ENCODE results near the gene TBC1D1. TPM values are rescaled to one million over a fixed set of nuclear protein-coding genes. Genes with fewer than 3 reads are reported as not detected.

TBC1D1 gene
- total RNA-seq, 1 donor from 2014 or later, result 121 TPM

GRCh38 chr4:38162240-38162784 is 271.4 kb downstream of the TBC1D1 start:
- DNase-seq (ENCODE audit: low read depth, low spot score), result peak; percentile 80

DNA sequence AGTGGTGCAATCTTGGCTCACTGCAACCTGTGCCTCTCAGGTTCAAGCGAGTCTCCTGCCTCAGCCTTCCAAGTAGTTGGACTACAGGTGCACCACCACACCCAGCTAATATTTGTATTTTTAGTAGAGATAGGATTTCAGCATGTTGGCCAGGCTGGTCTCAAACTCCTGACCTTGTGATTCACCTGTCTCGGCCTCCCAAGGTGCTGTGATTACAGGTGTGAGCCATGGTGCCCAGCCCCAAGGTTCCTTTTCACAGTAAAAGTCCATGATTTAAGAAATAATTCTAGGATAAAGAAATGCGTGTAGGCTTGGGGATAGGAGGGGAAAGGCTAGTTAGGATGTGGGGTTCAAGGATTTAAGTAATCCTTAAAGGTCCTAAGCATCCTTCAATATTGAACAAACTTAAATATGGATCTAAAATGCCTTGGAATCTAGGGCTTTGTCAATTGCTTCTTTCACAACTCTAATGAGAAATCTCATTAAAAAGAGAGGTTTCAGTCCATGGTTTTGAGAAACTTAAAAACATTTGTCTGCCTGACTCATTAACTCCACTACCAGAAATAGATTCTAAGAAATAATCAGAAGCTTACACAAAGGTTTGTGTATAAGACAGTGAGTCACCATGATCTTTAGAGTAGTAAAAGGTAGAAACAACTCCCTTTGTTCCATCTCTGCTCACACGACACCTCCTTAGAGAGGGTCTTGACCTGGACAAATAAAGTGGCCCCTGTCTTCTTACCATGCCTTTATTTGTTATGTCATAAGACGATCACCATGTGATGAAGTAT is 272.5 kb downstream of the TBC1D1 start:
- no peak for DNase-seq (ENCODE audit: low read depth, low spot score)

- DNase-seq (ENCODE audit: low read depth, low spot score), result no peak
Observed at GRCh38 chr4:38164346-38164745, 273.5 kb downstream of the TBC1D1 start.

- no peak for DNase-seq (ENCODE audit: low read depth, low spot score)
Observed at GRCh38 chr4:38166082-38166481, 275.2 kb downstream of the TBC1D1 start.

DNA sequence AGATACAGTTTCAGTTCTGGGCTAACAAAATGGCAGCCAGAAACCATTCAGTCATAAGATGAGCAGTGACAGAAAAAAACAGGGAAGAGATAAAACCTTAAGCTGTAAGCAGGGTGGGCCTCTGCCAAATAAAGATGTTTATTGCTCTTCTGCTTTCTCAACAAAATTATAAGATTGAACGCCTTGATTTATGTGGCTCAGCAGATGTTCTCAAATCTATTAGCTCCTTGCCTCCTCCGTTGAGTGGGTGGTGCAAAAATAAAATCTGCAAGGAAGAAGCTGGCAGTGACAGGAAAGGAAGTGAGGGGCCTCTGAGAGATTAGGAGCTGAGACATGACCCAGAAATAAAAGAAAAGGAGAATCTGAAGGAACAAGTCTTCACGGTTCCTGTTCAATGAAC is 275.9 kb downstream of the TBC1D1 start:
- no peak for DNase-seq (ENCODE audit: low read depth, low spot score)

- no peak for DNase-seq (ENCODE audit: low read depth, low spot score)
Observed at GRCh38 chr4:38167973-38168372, 277.1 kb downstream of the TBC1D1 start.

GRCh38 chr4:38169524-38169923 is 278.6 kb downstream of the TBC1D1 start:
- DNase-seq (ENCODE audit: low read depth, low spot score), result no peak

DNA sequence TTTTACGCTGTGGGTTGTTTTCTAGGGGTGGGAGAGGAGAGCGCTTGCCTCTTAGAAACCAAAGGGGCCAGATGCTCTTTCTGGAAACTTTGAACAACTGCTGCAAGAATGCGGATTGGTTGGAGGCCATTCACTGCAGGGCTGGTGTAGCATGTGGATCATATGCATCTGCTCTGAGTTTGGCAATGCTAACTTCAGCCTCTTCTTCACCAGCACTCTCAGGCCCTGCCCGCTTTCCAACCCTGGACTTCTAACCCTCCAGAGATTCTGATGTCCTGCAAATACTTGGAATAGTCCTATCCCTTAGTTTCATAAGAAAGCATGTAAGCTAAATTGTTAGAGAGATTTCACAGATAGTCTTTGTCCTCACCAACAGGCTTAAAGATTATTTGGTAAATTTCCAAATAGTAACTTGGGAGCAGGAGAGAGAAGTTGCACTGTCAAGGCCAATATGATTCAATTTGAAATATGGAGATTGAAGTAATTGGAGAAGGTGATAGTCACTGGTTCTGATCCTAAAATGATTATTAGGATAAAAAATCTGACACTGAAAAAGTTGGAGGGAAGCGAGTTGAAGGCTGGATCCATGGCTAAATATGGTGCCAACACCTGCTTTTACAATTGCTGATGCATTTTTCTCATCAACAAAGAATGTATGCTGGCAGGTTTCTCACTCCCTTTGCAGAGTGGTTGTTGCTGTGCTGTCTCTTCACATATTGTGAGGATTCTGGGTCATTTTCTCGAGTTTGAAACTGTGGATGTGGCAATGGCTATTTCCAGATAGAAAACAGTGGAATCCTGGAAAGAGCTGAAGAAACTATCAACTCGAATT is 279.7 kb downstream of the TBC1D1 start:
- DNase-seq (ENCODE audit: low read depth, low spot score), result no peak

GRCh38 chr4:38172078-38172477 is 281.2 kb downstream of the TBC1D1 start:
- DNase-seq (ENCODE audit: low read depth, low spot score), result no peak

DNA sequence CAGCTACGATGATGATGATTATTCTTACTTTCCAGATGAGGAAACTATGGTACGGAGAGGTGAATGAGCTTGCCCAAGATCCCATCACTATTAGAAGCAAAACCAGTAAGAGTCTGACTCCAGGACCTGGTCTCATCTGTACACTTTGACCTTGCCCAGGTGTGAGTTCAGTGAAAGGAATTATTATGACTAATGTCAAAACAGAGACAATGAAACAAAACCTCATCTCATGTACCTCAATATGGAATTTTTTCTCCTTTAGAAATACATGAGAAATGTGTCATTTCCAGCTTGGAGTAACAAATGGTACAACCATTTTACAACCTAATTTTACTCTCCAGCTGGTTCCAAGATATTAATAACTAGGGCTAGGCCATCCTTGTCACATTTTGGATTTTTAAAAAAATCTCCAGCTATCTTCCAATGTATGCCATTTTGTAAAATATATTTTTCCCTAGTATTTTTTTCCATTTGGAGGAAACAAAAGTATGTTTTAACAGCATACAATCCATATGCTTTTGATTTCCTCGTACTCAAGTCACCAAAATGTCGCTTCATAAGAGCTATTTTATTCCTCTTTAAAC is 283.1 kb downstream of the TBC1D1 start:
- no peak for DNase-seq (ENCODE audit: low read depth, low spot score)

GRCh38 chr4:38174801-38175200 is 283.9 kb downstream of the TBC1D1 start:
- DNase-seq (ENCODE audit: low read depth, low spot score), result no peak

- no peak for DNase-seq (ENCODE audit: low read depth, low spot score)
Observed at GRCh38 chr4:38176165-38176564, 285.3 kb downstream of the TBC1D1 start.

- DNase-seq (ENCODE audit: low read depth, low spot score), result no peak
Observed at GRCh38 chr4:38177035-38177546, 286.2 kb downstream of the TBC1D1 start.

DNA sequence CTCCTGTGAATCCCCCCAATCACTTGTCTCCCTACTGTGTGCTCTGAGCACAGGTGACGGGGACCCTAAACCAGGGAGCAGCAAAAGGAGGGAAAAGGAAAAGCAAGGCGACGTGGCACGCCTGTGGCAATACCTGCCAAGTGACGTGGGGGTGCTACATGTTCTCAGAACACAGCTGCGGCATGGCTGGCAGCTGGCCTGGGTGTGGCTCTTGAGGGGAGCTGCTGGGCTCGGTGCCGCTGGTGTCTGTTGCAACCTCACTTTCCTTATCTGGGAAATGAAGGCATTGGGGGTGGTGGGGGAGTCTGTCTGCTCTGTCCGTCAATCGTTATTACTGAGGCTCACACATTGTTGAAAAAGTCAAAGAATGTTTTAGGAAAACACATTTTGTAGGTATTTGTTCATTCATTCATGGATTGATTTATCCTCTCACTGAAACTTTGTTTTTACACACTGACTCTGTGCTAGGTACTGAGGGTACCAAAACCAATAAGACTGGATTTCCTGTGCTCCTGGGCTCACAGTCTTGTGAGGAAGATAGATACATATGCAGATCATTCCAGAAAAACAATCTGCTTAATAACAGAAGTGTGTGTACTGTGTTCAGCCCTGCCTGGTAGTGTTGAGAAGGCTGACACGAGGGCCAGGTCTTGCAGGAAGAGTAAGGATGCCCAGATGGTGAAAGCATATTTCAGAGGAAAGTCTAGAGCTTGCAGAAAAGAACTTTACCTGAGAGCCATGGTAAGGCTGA is 286.9 kb downstream of the TBC1D1 start:
- DNase-seq (ENCODE audit: low read depth, low spot score), result no peak

DNA sequence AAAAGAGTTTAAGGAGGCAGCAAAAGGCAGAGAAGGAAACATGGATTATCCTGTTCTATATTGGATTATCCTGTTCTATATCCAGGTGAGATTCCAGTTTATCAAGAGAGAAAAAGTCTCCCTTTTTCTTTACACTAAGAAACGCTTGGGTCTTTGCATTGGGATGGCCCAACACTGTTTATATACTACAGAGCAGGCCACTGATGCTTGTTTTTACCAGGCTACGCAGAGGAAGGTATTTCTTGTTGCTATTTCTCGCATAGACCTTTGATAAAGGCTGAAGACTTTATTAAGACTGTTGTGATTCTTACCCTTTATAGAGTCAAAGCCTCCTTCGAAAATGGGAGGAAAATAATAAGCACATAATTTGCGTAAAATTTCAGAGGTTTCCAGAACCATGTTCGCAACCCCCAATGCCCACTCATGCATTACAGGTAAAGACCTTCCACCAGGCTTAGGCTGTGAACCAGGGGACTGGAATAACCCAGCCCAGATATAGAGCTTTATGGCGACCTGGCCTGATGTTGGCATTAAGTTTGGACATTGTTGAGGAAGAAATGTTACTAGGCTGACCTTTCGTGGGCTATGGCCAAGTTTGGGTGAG is 287.6 kb downstream of the TBC1D1 start:
- DNase-seq (ENCODE audit: low read depth, low spot score), result no peak

DNA sequence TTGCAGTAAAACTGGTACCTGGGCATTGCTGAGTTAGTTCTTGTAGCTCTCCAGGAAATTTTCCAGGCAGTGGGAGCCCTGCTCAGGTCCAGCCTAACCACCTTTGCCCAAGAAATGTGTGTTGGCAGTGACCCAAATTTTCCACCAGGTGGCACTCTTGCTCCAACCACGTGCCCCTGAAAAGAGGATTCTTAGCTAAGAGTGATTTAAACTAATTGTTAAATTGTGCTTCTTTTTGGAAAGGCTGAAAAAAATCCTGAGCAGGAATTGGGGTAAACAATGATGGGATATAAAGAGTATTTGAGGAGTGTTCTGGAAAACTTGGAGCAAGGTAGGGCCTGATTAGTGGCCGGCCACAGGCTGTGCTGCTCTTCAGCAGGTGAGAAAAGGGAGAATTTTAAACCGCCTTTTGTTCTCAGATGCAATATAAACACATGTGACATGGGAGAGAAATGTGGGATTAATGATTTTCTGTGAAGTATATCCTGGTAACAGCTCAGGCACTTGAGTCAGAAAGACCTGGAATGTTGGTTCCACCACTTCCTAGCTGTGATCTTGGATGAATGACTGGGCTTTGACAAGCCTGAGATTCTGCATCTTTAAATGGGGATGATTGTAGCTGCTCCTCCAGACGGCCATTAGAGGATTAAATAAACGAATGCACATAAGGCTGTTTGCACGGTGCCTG is 288.9 kb downstream of the TBC1D1 start:
- DNase-seq (ENCODE audit: low read depth, low spot score), result peak; percentile 39

- DNase-seq (ENCODE audit: low read depth, low spot score), result no peak
Observed at GRCh38 chr4:38180456-38180855, 289.6 kb downstream of the TBC1D1 start.

DNA sequence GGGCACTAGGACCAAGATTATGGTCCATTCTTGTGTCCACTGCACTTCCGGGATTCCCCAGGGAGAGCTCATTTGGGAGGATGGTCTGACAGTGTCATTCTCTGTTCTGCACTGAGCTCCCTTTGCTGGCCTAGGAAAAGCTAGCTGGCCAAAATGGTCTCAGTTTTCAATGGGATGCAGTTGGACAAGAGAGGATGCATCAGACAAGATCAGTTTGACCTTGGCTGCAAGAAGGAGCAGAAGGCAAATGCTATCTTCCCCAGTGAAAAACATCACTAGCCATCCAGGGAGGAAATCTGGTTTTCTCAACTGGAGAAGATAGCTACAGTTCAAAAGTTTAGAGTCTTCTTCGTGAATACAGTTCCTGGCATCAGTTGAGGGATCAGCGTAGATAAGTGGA is 290.4 kb downstream of the TBC1D1 start:
- no peak for DNase-seq (ENCODE audit: low read depth, low spot score)

DNA sequence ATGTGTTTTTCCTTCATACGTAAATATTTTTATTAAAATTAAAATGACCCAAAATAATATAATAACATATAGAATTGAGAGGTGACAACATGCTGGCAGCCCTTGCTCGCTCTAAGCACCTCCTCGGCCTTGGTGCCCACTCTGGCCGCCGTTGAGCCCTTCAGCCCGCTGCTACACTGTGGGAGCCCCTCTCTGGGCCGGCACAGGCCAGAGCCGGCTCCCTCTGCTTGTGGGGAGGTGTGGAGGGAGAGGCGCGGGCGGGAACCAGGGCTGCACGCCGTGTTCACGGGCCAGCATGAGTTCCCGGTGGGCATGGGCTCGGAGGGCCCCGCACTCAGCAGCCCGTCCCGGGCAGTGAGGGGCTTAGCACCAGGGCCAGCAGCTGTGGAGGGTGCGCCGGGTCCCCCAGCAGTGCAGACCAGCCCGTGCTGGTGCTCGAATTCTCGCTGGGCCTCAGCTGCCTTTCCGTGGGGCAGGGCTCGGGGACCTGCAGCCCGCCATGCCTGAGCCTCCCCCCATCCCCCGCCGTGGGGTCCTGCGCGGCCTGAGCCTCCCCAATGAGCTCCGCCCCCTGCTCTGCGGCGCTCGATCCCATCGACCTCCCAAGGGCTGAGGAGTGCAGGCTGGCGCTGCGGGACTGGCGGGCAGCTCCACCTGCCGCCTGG is 291.6 kb downstream of the TBC1D1 start:
- no peak for DNase-seq (ENCODE audit: low read depth, low spot score)

DNA sequence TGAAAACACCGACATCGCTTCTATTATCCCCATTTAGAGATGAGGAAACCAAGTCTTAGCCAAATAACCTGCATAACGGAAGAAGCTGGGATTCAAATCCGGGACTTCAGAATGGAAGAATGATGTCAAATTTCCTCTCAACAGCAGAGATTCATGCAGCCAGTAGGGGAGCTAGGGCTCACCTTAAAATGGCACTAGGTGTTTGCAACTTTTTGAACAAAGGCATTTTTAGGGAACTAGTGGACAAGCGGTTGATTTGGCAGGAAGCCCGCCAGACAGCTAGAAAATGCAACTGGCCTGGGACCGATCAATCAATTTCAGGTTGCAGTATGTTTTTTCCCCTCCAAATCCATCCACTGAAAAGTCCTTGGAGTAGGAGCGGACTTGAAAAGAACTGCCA is 293.5 kb downstream of the TBC1D1 start:
- no peak for DNase-seq (ENCODE audit: low read depth, low spot score)
